ENCODE data around the gene PDZRN4. TPM values are rescaled to one million over a fixed set of nuclear protein-coding genes. Genes with fewer than 3 reads are reported as not detected.

Gene PDZRN4
- total and polyA plus RNA-seq, 5 donors from 2014 or later, result not detected

- H3K27me3 Mint-ChIP-seq, result no peaks in the 10 kb centered on the region
- no peak overlapping the region for H3K27ac Mint-ChIP-seq
- H3K9me3 Mint-ChIP-seq, result peaks cover 0 to 2% (median 0%) of the 10 kb centered on the region in 7 donors
- no peaks in the 10 kb centered on the region for H3K9me3 ChIP-seq (ENCODE audit: control insufficient read depth in 2 of 2, low read length in 2 of 2)
- no peaks in the 10 kb centered on the region for H3K4me1 ChIP-seq (ENCODE audit: control insufficient read depth, insufficient read depth, low read length, poor library complexity, severe bottlenecking)
- DNase-seq, result no peak
- H3K36me3 Mint-ChIP-seq, result no peaks in the 10 kb centered on the region
- no peaks in the 10 kb centered on the region for H3K4me1 Mint-ChIP-seq
- no peaks in the 10 kb centered on the region for H3K27me3 ChIP-seq (ENCODE audit: control insufficient read depth, insufficient read depth, low read length)
- no peaks in the 10 kb centered on the region for H3K36me3 ChIP-seq (ENCODE audit: control insufficient read depth, insufficient read depth, low read length)
- H3K27ac ChIP-seq (ENCODE audit: insufficient read depth, low read length, poor library complexity, severe bottlenecking), result no peak overlapping the region
- H3K4me3 ChIP-seq (ENCODE audit: low read depth, low read length), result no peak overlapping the region
- H3K4me3 Mint-ChIP-seq, result no peak overlapping the region
- ATAC-seq (ENCODE audit: low read depth in 2 of 2), result no peak
These were observed 99.5 kb downstream of the PDZRN4 start for GRCh38 chr12:41287500-41288141.

GRCh38 chr12:41288142-41288811, 100.2 kb downstream of the PDZRN4 start:
- no peak for ATAC-seq (ENCODE audit: low read depth in 2 of 2)
- H3K9me3 Mint-ChIP-seq, result peaks cover 0 to 2% (median 0%) of the 10 kb centered on the region in 7 donors
- no peak overlapping the region for H3K4me3 Mint-ChIP-seq
- no peaks in the 10 kb centered on the region for H3K4me1 ChIP-seq (ENCODE audit: control insufficient read depth, insufficient read depth, low read length, poor library complexity, severe bottlenecking)
- H3K27me3 Mint-ChIP-seq, result no peaks in the 10 kb centered on the region
- no peaks in the 10 kb centered on the region for H3K9me3 ChIP-seq (ENCODE audit: control insufficient read depth in 2 of 2, low read length in 2 of 2)
- H3K4me3 ChIP-seq (ENCODE audit: low read depth, low read length), result no peak overlapping the region
- DNase-seq, result no peak
- no peaks in the 10 kb centered on the region for H3K4me1 Mint-ChIP-seq
- no peak overlapping the region for H3K27ac ChIP-seq (ENCODE audit: insufficient read depth, low read length, poor library complexity, severe bottlenecking)
- H3K36me3 ChIP-seq (ENCODE audit: control insufficient read depth, insufficient read depth, low read length), result no peaks in the 10 kb centered on the region
- no peaks in the 10 kb centered on the region for H3K27me3 ChIP-seq (ENCODE audit: control insufficient read depth, insufficient read depth, low read length)
- no peak overlapping the region for H3K27ac Mint-ChIP-seq
- H3K36me3 Mint-ChIP-seq, result no peaks in the 10 kb centered on the region

GRCh38 chr12:41289501-41289900, 101.4 kb downstream of the PDZRN4 start:
- DNase-seq, result no peak

GRCh38 chr12:41293011-41293410, 104.9 kb downstream of the PDZRN4 start:
- ATAC-seq (ENCODE audit: low read depth in 2 of 2) (no peak), DNase-seq (no peak)
- no peak overlapping the region for H3K4me3 Mint-ChIP-seq
- no peak overlapping the region for H3K27ac Mint-ChIP-seq
- H3K4me1 Mint-ChIP-seq, result no peaks in the 10 kb centered on the region
- no peak overlapping the region for H3K27ac ChIP-seq (ENCODE audit: insufficient read depth, low read length, poor library complexity, severe bottlenecking)
- H3K9me3 Mint-ChIP-seq, result peaks cover 0 to 1% (median 0%) of the 10 kb centered on the region in 7 donors
- no peaks in the 10 kb centered on the region for H3K27me3 Mint-ChIP-seq
- no peak overlapping the region for H3K4me3 ChIP-seq (ENCODE audit: low read depth, low read length)
- no peaks in the 10 kb centered on the region for H3K36me3 ChIP-seq (ENCODE audit: control insufficient read depth, insufficient read depth, low read length)
- no peaks in the 10 kb centered on the region for H3K4me1 ChIP-seq (ENCODE audit: control insufficient read depth, insufficient read depth, low read length, poor library complexity, severe bottlenecking)
- H3K9me3 ChIP-seq (ENCODE audit: control insufficient read depth in 2 of 2, low read length in 2 of 2), result no peaks in the 10 kb centered on the region
- no peaks in the 10 kb centered on the region for H3K27me3 ChIP-seq (ENCODE audit: control insufficient read depth, insufficient read depth, low read length)
- H3K36me3 Mint-ChIP-seq, result no peaks in the 10 kb centered on the region

More at GRCh38 chr12:41289501-41289900, 101.4 kb downstream of the PDZRN4 start:
- Mint-ChIP-seq H3K27me3 (no peaks in the 10 kb centered on the region), H3K36me3 (no peaks in the 10 kb centered on the region), H3K4me1 (no peaks in the 10 kb centered on the region), H3K27ac (no peak overlapping the region), H3K9me3 (peaks cover 0 to 2% (median 0%) of the 10 kb centered on the region in 7 donors), H3K4me3 (no peak overlapping the region)
- no peaks in the 10 kb centered on the region for H3K4me1 ChIP-seq (ENCODE audit: control insufficient read depth, insufficient read depth, low read length, poor library complexity, severe bottlenecking)
- no peak overlapping the region for H3K4me3 ChIP-seq (ENCODE audit: low read depth, low read length)
- H3K27me3 ChIP-seq (ENCODE audit: control insufficient read depth, insufficient read depth, low read length), result no peaks in the 10 kb centered on the region
- H3K27ac ChIP-seq (ENCODE audit: insufficient read depth, low read length, poor library complexity, severe bottlenecking), result no peak overlapping the region
- no peaks in the 10 kb centered on the region for H3K36me3 ChIP-seq (ENCODE audit: control insufficient read depth, insufficient read depth, low read length)
- no peaks in the 10 kb centered on the region for H3K9me3 ChIP-seq (ENCODE audit: control insufficient read depth in 2 of 2, low read length in 2 of 2)
- ATAC-seq (ENCODE audit: low read depth in 2 of 2), result no peak

- Mint-ChIP-seq H3K4me1 (no peaks in the 10 kb centered on the region), H3K9me3 (peaks cover 0 to 1% (median 0%) of the 10 kb centered on the region in 7 donors), H3K27ac (no peak overlapping the region), H3K36me3 (no peaks in the 10 kb centered on the region), H3K27me3 (no peaks in the 10 kb centered on the region), H3K4me3 (no peak overlapping the region)
- Histone ChIP-seq H3K27me3 (ENCODE audit: control insufficient read depth, insufficient read depth, low read length) (no peaks in the 10 kb centered on the region), H3K9me3 (ENCODE audit: control insufficient read depth in 2 of 2, low read length in 2 of 2) (no peaks in the 10 kb centered on the region), H3K4me3 (ENCODE audit: low read depth, low read length) (no peak overlapping the region), H3K36me3 (ENCODE audit: control insufficient read depth, insufficient read depth, low read length) (no peaks in the 10 kb centered on the region), H3K4me1 (ENCODE audit: control insufficient read depth, insufficient read depth, low read length, poor library complexity, severe bottlenecking) (no peaks in the 10 kb centered on the region), H3K27ac (ENCODE audit: insufficient read depth, low read length, poor library complexity, severe bottlenecking) (no peak overlapping the region)
- no peak for DNase-seq
- ATAC-seq (ENCODE audit: low read depth in 2 of 2), result no peak
These were observed 105.3 kb downstream of the PDZRN4 start for GRCh38 chr12:41293461-41293860.

GRCh38 chr12:41302979-41303403, 114.9 kb downstream of the PDZRN4 start:
- Histone ChIP-seq H3K4me3 (ENCODE audit: low read depth, low read length) (no peak overlapping the region), H3K9me3 (ENCODE audit: control insufficient read depth in 2 of 2, low read length in 2 of 2) (no peaks in the 10 kb centered on the region), H3K36me3 (ENCODE audit: control insufficient read depth, insufficient read depth, low read length) (no peaks in the 10 kb centered on the region), H3K27me3 (ENCODE audit: control insufficient read depth, insufficient read depth, low read length) (no peaks in the 10 kb centered on the region), H3K4me1 (ENCODE audit: control insufficient read depth, insufficient read depth, low read length, poor library complexity, severe bottlenecking) (no peaks in the 10 kb centered on the region), H3K27ac (ENCODE audit: insufficient read depth, low read length, poor library complexity, severe bottlenecking) (no peak overlapping the region)
- no peak for DNase-seq
- no peak overlapping the region for H3K27ac Mint-ChIP-seq
- H3K9me3 Mint-ChIP-seq, result peaks cover 0 to 2% (median 0%) of the 10 kb centered on the region in 7 donors
- no peak overlapping the region for H3K4me3 Mint-ChIP-seq
- ATAC-seq (ENCODE audit: low read depth in 2 of 2), result no peak
- peaks cover 4% of the 10 kb centered on the region for H3K27me3 Mint-ChIP-seq
- H3K36me3 Mint-ChIP-seq, result no peaks in the 10 kb centered on the region
- H3K4me1 Mint-ChIP-seq, result no peaks in the 10 kb centered on the region

GRCh38 chr12:41304526-41304925, 116.4 kb downstream of the PDZRN4 start:
- H3K9me3 Mint-ChIP-seq, result peaks cover 0 to 2% (median 0%) of the 10 kb centered on the region in 7 donors
- Histone ChIP-seq H3K9me3 (ENCODE audit: control insufficient read depth in 2 of 2, low read length in 2 of 2) (no peaks in the 10 kb centered on the region), H3K36me3 (ENCODE audit: control insufficient read depth, insufficient read depth, low read length) (no peaks in the 10 kb centered on the region), H3K27me3 (ENCODE audit: control insufficient read depth, insufficient read depth, low read length) (no peaks in the 10 kb centered on the region), H3K27ac (ENCODE audit: insufficient read depth, low read length, poor library complexity, severe bottlenecking) (no peak overlapping the region), H3K4me3 (ENCODE audit: low read depth, low read length) (no peak overlapping the region), H3K4me1 (ENCODE audit: control insufficient read depth, insufficient read depth, low read length, poor library complexity, severe bottlenecking) (no peaks in the 10 kb centered on the region)
- DNase-seq, result no peak
- no peaks in the 10 kb centered on the region for H3K36me3 Mint-ChIP-seq
- no peak overlapping the region for H3K27ac Mint-ChIP-seq
- no peak for ATAC-seq (ENCODE audit: low read depth in 2 of 2)
- H3K4me3 Mint-ChIP-seq, result no peak overlapping the region
- H3K4me1 Mint-ChIP-seq, result no peaks in the 10 kb centered on the region
- H3K27me3 Mint-ChIP-seq, result peaks cover 4% of the 10 kb centered on the region

- Histone ChIP-seq H3K36me3 (ENCODE audit: control insufficient read depth, insufficient read depth, low read length) (no peaks in the 10 kb centered on the region), H3K27ac (ENCODE audit: insufficient read depth, low read length, poor library complexity, severe bottlenecking) (no peak overlapping the region), H3K9me3 (ENCODE audit: control insufficient read depth in 2 of 2, low read length in 2 of 2) (no peaks in the 10 kb centered on the region), H3K27me3 (ENCODE audit: control insufficient read depth, insufficient read depth, low read length) (no peaks in the 10 kb centered on the region), H3K4me1 (ENCODE audit: control insufficient read depth, insufficient read depth, low read length, poor library complexity, severe bottlenecking) (no peaks in the 10 kb centered on the region), H3K4me3 (ENCODE audit: low read depth, low read length) (no peak overlapping the region)
- DNase-seq (no peak), ATAC-seq (ENCODE audit: low read depth in 2 of 2) (no peak)
- Mint-ChIP-seq H3K9me3 (peaks cover 0 to 2% (median 0%) of the 10 kb centered on the region in 7 donors), H3K36me3 (no peaks in the 10 kb centered on the region), H3K27ac (no peak overlapping the region), H3K4me1 (no peaks in the 10 kb centered on the region), H3K27me3 (no peaks in the 10 kb centered on the region), H3K4me3 (no peak overlapping the region)
These were observed 122.2 kb downstream of the PDZRN4 start for GRCh38 chr12:41310367-41310766.

Measured in CD4-positive, CD25-positive, alpha-beta regulatory T cell (primary cell).